A673 (cell line): ENCODE data around the gene SGCB.

Source experiments
- CTCF ChIP-seq: fragments of 300-800, 200-600 bp; sonication (generic); conservative IDR thresholded peaks from 2 replicates; pipeline ENCODE4 v1.5.1; 2017; ENCODE audit warnings: low read depth, mild to moderate bottlenecking, antibody characterized with exemption, low read length, moderate library complexity, mixed read lengths
- EZH2 ChIP-seq: fragments of 200-600 bp; sonication (generic); IDR thresholded peaks from 2 replicates; pipeline ENCODE4 v1.6.1; 2017; ENCODE audit warnings: borderline replicate concordance, low read depth, mild to moderate bottlenecking, mixed read lengths, antibody characterized with exemption, low read length; ENCODE audit not compliant: poor library complexity, severe bottlenecking

DNA sequence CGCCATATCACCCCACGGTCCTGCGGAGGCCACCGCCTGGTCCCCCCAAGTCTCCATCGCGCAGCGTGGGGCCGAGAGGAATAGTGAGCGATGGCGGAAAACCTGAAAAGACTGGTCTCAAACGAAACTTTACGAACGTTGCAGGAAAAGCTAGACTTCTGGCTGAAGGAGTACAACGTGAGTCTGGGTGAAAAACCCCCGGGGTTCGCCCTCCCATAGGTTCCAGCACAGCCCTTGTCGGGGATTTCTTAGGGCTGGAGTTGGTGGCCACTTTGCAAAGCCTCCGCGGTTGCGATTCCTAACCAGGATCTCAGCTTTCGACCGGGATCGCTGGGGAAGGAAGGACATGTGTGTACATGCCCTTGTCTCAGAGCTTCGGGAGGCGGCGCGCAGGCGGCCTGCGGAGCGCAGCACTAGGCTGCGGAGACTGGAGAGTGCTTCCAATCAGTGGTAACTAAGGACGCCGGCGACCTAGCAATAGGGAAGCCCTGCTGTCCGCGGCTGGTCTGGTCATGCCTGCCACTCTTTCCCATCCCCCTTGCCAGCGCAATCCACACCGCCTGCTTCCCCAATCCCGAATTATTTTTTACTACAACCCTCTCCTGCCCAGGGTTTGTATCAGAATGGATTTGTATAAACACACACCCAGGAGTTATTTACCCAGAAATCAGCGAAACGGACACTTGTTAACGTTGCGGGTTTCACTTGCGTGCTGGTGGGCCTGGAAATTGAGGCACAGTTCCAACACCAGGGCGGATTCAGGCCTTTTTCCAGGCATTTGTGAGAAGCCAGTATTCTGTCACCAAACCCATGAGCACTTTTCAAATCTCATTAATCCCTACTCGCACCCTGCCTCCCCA, 13.7 kb upstream of the SGCB start:
- TF ChIP-seq EZH2 (no peak), CTCF (no peak)
